OCI-LY3 (cell line): ENCODE data around the gene ZSCAN30.

Experiments used
- CTCF ChIP-seq: fragments of 200-600, 300-600 bp; sonication (generic); IDR thresholded peaks from 2 replicates; pipeline ENCODE4 v1.5.1; 2014; ENCODE audit warnings: antibody characterized with exemption, low read length, low read depth
- EZH2phosphoT487 ChIP-seq: fragments of 200-600 bp; shearing (Covaris generic); IDR thresholded peaks from 2 replicates; pipeline ENCODE4 v1.6.1; 2018; ENCODE audit warnings: antibody characterized with exemption, mixed run types, low read depth

- TF ChIP-seq EZH2phosphoT487 (no peak), CTCF (no peak)
Observed at GRCh38 chr18:35253655-35254287, 36.3 kb downstream of the ZSCAN30 start.
